Fibroblast of lung (primary cell): ENCODE measurements around the gene SIPA1L3.

Source experiments
- CTCF ChIP-seq, 2 donors: IDR thresholded peaks in 1 of 2; conservative IDR thresholded peaks in 1 of 2; 1 replicate in 1 of 2; 2 replicates in 1 of 2; pipeline ENCODE4 v1.5.1; 2011 to 2012; ENCODE audit warnings: low read length in 2 of 2, control low read depth in 1 of 2, inconsistent platforms in 1 of 2, low read depth in 1 of 2, mild to moderate bottlenecking in 1 of 2
- EZH2 ChIP-seq: IDR thresholded peaks from 2 replicates; pipeline ENCODE4 v1.5.1; 2012; ENCODE audit warnings: low read length, control low read depth, mild to moderate bottlenecking; ENCODE audit errors: missing control alignments

GRCh38 chr19:38013913-38014580 is 107.0 kb downstream of the SIPA1L3 start:
- TF ChIP-seq CTCF (conservative IDR thresholded peaks at IDR 0.05 in 1 of 2, IDR thresholded peaks at IDR 0.05 in 1 of 2; ENCODE audit: low read depth in 1 of 2, low read length in 2 of 2) (no peak), EZH2 (no peak)
